Endometrium (tissue), 2 donors: ENCODE results near the gene INPP4B.
A peak's percentile ranks its signal among the peaks of the same experiment; 100 is the strongest.
"Not testable (repeated sequence)": the region's sequence is repeated elsewhere in the genome, so short reads cannot be mapped to it uniquely, and the experiment has no call there.

ENCODE experiments used
- FAIRE-seq: peaks from 2 replicates; lab custom pipeline; 2012; peaks lifted over from hg19 to GRCh38; lab: Jason Lieb, UNC
- donor health status: control.
- donor health status: control.

INPP4B gene

DNA sequence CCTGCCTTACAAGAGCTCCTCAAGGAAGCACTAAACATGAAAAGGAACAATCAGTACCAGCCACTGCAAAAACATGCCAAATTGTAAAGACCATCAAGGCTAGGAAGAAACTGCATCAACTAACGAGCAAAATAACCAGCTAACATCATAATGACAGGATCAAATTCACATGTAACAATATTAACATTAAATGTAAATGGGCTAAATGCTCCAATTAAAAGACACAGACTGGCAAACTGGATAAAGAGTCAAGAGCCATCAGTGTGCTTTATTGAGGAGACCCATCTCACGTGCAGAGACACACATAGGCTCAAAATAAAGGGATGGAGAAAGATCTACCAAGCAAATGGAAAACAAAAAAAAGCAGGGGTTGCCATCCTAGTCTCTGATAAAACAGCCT is 777.8 kb downstream of the INPP4B start:
- not testable (repeated sequence) for FAIRE-seq

DNA sequence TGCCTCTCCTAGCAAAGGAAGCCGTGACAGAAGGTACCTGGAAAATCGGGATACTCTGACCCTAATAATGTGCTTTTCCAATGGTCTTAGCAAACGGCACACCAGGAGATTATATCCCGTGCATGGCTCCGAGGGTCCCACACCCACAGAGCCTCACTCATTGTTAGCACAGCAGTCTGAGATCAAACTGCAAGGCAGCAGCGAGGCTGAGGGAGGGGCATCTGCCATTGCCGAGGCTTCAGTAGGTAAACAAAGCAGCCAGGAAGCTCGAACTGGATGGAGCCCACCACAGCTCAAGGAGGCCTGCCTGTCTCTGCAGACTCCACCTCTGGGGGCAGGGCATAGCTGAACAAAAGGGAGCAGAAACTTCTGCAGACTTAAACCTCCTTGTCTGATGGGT is 779.5 kb downstream of the INPP4B start:
- FAIRE-seq = not testable (repeated sequence)

DNA sequence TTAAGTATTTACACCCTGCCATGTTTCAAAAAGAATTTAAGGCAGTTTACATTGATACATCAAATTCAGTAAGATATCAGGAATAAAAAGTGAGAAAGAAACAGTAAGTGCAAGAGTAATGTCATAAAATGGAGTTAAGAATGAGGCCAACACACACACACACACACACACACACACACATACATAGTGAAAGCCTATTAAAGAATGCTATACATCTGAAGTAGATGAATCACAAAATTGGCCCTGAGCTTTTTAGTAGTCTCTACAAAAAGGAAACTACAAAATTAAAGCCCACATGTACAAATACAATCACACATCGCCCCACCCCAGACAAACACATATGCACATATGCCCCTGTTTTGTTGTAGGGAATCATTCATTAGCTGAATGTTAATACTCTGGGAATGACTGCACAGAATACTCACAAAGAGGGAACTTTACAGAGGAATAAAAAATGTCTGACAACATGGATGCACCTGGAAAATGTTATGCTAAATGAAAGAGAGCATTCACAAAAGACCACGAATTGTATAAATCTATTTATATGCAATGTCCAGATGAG is 780.9 kb downstream of the INPP4B start:
- no peak for FAIRE-seq

- FAIRE-seq = no peak
These were observed 781.9 kb downstream of the INPP4B start for GRCh38 chr4:142064181-142064580.

DNA sequence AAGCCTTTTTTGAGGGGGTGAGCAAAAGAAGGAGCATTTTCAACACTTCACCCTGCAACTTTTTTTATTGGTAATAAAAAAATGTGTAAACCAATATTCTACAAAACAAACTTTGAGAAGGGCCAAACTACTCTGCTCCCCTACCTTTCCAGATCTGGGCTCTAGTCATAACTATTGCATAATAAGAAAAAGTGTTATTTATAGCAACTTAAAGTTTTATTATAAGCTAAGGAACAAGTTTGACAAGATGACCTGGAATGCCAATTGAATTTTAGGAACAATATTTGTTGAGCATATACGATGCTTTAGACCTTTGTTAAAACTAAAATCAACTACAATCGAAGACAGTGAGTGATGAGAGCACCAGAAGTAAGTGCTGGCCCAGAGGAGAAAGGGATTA is 800.1 kb downstream of the INPP4B start:
- FAIRE-seq = no peak

DNA sequence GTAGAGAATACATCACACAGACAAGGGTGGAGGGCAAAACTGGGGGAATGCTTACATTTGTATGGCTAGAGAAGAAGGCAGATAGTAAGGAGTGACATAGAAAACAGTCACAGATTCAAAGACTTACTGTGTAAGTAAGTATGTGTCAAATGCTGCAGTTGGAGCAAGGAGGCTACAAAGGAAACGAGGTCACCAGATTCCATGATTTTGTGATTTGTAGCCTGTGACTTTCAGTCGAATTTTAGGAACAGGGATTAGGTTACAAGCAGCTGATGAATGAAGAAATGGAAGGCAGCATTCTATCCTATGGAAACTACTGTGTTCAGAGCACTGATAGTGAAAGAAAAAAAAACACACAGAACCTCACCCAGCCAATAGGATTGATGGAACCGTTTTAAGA is 801.8 kb downstream of the INPP4B start:
- FAIRE-seq = no peak

- no peak for FAIRE-seq
These were observed 802.6 kb downstream of the INPP4B start for GRCh38 chr4:142043509-142043908.

GRCh38 chr4:142041788-142042187 is 804.3 kb downstream of the INPP4B start:
- no peak for FAIRE-seq

DNA sequence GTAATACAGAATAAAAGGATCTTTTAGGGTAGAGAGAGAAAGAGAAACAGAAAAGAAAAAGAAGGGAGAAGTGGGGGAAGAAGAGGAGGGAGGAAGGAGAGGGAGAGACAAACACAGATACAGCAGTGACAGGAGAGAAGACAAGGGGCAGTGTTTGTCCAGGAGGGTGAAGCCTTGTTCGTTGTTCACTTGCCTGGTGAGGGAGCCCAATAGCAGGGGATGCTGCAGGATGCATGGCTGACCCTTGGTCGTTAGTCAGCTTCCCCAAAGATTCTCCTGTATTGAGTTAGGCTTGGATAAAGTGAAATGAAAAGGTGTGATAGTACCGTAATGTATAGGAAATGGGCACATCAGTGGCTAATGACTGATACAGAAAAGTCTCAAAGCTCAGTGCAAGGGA is 806.1 kb downstream of the INPP4B start:
- no peak for FAIRE-seq

DNA sequence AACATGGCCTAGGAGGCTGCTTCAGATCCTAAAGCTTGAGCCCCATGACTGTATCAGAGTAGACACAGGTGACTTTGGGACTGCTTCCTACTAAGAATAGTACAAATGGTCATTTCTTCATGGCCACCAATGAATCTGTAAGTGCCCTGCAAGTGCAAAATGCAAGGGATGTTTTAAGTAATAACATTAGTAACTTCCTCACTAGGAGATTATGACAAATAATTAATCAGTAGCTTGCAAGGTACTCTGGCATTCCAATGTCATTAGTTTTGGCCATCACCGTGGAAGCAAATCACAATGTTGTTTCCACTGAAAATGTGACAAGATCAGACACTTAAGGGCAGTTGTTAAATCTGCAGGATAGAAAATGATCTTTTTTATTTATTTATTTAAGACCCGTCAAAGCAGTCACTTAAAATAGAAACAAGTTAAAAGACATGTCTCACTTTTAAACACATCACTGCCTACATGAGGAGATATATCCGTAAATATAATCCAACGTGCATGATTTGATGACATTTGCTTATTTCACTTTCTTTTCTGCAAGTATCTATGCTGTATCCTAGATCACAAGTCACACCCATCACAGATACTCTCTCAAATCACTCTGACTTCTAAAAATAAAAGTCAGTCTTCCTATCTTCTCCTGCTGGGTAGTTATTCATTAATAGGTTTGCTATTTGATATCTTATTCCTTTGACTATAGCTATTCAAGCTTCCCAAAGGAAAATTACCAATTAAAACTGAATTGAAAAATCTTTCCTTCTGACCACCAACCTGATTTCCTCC is 809.1 kb downstream of the INPP4B start:
- FAIRE-seq = no peak

GRCh38 chr4:142035566-142035965 is 810.5 kb downstream of the INPP4B start:
- FAIRE-seq = no peak

GRCh38 chr4:142034101-142034500 is 812.0 kb downstream of the INPP4B start:
- FAIRE-seq = no peak

GRCh38 chr4:142030010-142030409 is 816.1 kb downstream of the INPP4B start:
- FAIRE-seq = peak; percentile 53

DNA sequence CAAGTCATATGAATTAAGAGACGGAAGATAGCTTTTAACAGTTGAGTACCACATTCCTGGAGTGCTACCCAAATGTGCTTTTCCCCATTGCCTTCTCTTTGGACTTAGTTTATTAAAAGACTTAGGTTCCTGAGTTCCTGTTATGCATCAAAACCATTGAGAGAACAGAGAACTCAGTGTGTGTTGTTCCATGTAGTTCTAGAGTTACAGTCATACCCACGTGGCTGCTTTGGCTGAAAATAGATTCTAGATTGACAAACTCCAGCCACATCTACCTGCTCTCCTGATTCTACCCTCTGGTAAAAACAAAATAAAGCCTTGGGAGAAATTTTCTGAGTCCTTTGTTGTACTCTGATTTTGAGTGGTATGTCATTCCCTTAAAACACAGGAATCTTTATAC is 824.3 kb downstream of the INPP4B start:
- FAIRE-seq = no peak

GRCh38 chr4:142021181-142021580 is 824.9 kb downstream of the INPP4B start:
- FAIRE-seq = no peak

DNA sequence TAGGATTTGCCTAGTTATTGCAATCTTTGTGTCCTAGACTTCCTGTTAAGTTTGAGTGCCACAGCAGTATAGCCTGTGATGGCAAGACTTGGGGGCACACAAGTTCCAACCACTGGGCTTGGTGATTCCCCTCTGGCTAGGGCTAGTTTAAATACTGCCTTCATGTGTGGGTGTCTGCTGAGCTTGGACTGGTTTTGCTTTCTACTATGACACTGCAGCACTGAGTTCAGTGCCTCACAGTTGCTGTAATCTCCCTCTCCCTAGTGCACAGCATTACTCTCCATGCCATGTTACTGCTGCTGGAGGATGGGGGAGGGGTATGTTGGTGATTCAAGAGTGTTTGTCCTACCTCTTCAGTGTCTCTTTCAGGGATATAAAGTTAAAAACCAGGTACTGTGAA is 830.1 kb downstream of the INPP4B start:
- FAIRE-seq = no peak

DNA sequence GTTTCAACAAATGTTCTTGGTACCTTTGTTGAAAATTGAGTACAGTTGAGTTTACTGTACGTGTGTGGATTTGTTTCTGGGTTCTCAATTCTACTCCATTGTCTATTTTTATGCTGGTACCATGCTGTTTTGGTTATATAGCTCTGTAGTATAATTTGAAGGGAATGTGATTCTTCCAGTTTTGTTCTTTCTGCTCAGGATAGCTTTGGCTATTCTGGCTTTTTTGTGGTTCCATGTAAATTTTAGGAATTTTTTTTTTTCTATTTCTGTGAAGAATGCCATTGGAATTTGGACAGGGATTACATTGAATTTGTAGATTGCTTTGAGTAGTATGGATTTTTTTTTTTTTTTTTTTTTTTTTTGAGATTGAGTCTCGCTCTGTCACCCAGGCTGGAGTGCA is 836.4 kb downstream of the INPP4B start:
- no peak for FAIRE-seq

GRCh38 chr4:142005519-142005918 is 840.6 kb downstream of the INPP4B start:
- FAIRE-seq = no peak

DNA sequence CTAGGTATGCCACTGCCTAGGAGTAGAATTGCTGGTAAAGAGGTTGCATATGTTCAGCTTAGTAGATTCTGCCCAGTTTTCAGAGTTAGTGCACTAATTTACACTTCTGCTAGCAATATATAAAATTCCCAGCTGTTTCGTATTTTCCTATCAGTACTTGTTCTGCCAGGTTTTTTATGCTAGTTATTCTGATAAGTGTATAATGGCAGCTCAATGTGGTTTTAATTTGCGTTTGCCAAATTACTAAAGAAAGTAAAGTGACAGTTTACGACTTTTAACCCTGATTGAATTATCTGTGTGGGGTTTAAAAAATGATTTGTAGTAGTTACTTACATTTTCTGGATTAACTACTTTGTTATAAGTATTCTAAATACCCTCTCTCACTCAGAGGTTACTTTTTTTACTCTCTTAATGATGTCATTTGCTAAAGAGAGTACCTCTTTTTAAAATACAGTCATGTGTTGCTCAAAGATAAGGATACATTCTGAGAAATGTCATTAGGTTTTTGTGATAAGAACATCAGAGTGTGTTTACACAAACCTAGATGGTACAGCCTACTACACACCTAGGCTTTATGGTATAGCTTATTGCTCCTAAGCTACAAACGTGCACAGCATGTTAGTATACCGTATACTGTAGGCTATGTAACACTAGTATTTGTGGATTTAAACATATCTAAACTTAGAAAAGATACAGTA is 846.5 kb downstream of the INPP4B start:
- no peak for FAIRE-seq

DNA sequence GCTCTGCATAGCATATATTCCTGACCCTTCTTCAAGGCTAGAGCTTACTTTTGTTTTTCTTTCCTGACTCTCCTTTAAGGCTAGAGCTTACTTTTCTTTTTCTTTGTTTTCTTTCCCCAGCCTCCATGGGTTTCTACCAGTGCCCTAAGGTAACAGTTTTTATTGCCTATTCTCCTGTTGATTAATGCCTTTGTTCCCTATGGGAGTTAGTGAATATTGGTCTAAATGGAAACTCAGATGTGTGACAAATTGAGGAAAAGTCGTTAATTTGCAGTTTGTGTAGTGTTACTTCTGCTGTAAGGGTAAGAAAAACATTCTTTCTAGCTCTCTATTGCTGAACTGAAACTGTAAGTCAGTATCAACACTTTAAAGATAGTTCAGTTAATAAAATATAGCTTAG is 851.0 kb downstream of the INPP4B start:
- no peak for FAIRE-seq

GRCh38 chr4:141977433-141977832 is 868.7 kb downstream of the INPP4B start:
- FAIRE-seq = no peak
